SJSA1 (cell line): ENCODE measurements around the gene CCDC57. TPM values are rescaled to one million over a fixed set of nuclear protein-coding genes. Genes with fewer than 3 reads are reported as not detected.
"Not testable (repeated sequence)": the region's sequence is repeated elsewhere in the genome, so short reads cannot be mapped to it uniquely, and the experiment has no call there.

Experiments used
- DNase-seq, 2 experiments: peaks; one replicate each; pipeline ENCODE4 v3.0.0-alpha.2; 2015 to 2020; ENCODE audit warnings: low spot score in 2 of 2, low read depth in 1 of 2
- H3K27ac ChIP-seq: fragments of 250-450 bp; sonication (Bioruptor Pico); 2 replicates; pipeline ENCODE4 v1.5.1; 2020; ENCODE audit warnings: mild to moderate bottlenecking, moderate library complexity
- H3K27me3 ChIP-seq: fragments of 250-450 bp; sonication (Bioruptor Pico); replicated peaks from 2 replicates; pipeline ENCODE4 v1.5.1; 2020; ENCODE audit warnings: mild to moderate bottlenecking, moderate library complexity
- H3K36me3 ChIP-seq: fragments of 250-450 bp; sonication (Bioruptor Pico); 2 replicates; pipeline ENCODE4 v1.5.1; 2020; ENCODE audit warnings: mild to moderate bottlenecking
- H3K4me1 ChIP-seq: fragments of 250-450 bp; sonication (Bioruptor Pico); replicated peaks from 2 replicates; pipeline ENCODE4 v1.6.1; 2021; ENCODE audit warnings: mild to moderate bottlenecking
- H3K4me3 ChIP-seq: fragments of 250-450 bp; sonication (Bioruptor Pico); 2 replicates; pipeline ENCODE4 v1.5.1; 2020; ENCODE audit warnings: mild to moderate bottlenecking
- H3K9me3 ChIP-seq: fragments of 250-450 bp; sonication (Bioruptor Pico); replicated peaks from 2 replicates; pipeline ENCODE4 v1.5.1; 2020; ENCODE audit warnings: mild to moderate bottlenecking
- total RNA-seq: library from RNA; depleted of rRNA; stranded (reverse); fragments of >200 nt; shearing (Covaris generic); gene quantifications from 2 replicates; pipeline ENCODE4 v1.2.3, GENCODE V29; 2014

CCDC57 gene
- total RNA-seq, 1 experiment from 2014 or later = 8.2 TPM

DNA sequence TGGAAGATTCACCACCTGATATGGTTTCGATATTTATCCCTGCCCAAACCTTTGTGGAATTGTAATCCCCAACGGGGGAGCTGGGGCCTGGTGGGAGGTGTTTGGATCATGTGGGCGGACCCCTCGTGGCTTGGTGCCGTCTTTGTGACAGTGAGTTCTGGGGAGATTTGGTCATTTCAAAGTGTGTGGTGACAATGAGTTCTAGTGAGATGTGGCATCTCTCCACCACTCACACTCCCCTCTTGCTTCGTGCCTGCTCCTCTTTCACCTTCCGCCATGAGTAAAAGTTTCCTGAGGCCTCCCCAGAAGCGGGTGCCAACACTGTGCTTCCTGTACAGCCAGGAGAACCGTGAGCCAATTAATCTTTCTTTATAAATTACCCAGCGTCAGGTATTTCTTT lies 9.7 kb downstream of the CCDC57 start:
- H3K27me3 ChIP-seq = no peaks in the 10 kb centered on the region

DNA sequence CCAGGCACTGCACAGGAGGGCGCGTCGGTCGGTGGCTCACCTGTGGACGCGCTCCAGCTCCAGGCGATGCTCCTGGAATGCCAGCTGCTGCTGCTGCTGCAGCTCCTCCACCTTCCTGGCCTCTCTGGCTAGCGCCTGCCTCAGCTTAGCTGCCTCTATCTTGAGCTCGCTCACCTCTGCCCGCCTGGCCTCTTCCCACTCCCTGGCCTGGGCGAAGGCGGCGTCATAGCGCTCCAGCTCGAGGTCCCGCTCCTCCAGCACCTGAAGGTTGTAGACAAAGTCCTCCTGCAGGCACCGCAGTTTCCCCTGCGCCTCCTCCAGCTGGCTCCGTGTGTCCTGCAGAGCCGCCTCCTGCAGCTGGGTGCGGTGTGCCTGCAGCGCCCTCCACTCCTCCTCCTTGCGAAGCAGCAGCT lies 11.1 kb downstream of the CCDC57 start:
- Histone ChIP-seq H3K4me1 (peaks cover 23% of the 10 kb centered on the region), H3K36me3 (peaks cover 9% of the 10 kb centered on the region), H3K27me3 (no peaks in the 10 kb centered on the region), H3K27ac (no peak overlapping the region), H3K9me3 (no peaks in the 10 kb centered on the region), H3K4me3 (no peak overlapping the region)
- DNase-seq = no peak

More for the DNA sequence above, 9.7 kb downstream of the CCDC57 start:
- peaks cover 17% of the 10 kb centered on the region for H3K36me3 ChIP-seq
- no peak overlapping the region for H3K27ac ChIP-seq
- peaks cover 23% of the 10 kb centered on the region for H3K4me1 ChIP-seq
- no peaks in the 10 kb centered on the region for H3K9me3 ChIP-seq
- no peak for DNase-seq
- H3K4me3 ChIP-seq = no peak overlapping the region

DNA sequence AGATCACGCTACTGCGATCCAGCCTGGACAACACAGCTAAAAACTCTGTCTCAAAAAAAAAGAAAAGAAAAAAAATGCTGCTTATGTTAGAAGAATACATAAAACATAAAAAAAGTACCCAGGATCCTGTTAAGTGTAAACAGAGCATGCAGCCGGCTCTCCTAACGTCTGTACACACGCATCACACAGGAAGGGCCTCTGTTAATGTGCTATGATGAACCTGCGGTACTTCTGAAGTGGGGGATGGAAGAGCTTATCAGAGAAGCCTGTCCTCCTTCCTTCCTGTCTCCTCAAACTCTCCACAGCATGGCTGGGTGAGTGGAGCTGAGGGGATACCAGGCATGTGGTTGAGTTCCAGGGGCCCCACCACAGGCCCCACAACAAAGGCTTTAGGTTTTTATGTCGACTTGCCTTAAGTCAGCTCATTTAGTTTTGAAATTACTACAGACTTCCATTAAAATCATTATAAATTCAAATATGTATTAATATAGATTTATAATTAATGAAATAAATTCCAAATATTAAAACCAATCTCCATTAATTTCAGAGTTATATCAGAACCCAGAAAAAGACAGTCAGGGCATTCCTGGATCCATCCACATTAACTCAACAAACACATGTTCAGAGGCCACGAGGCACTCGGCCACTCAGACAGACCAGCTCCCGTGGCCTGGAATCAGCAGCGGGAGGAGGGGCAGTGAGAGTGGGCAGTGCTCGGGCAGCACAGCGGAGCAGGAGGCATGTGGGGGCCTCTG lies 11.7 kb downstream of the CCDC57 start:
- Histone ChIP-seq H3K27ac (no peak overlapping the region), H3K4me1 (peaks cover 18% of the 10 kb centered on the region), H3K9me3 (no peaks in the 10 kb centered on the region), H3K4me3 (no peak overlapping the region), H3K36me3 (peaks cover 9% of the 10 kb centered on the region), H3K27me3 (no peaks in the 10 kb centered on the region)
- DNase-seq = no peak

DNA sequence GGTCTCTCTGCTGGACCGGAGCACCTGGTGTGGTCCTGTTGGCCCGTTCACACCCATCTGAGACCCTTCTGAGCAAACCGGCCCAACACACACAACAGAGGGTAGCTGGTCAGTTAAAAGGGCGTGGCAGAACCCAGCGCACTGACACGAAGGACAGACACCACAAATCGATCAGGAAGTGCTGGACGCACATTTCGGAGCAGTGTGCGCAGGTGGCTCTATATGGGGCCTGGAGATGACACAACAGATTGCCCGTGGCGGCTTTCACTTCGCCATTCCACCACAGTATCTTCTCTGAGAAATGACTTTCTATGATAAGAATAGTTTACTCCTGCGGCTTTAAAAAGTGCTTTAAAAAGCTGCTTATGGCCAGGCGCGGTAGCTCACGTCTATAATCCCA lies 12.5 kb downstream of the CCDC57 start:
- Histone ChIP-seq H3K27me3 (no peaks in the 10 kb centered on the region), H3K4me1 (peaks cover 10% of the 10 kb centered on the region), H3K4me3 (no peak overlapping the region), H3K36me3 (peaks cover 17% of the 10 kb centered on the region), H3K9me3 (no peaks in the 10 kb centered on the region), H3K27ac (no peak overlapping the region)
- no peak for DNase-seq

DNA sequence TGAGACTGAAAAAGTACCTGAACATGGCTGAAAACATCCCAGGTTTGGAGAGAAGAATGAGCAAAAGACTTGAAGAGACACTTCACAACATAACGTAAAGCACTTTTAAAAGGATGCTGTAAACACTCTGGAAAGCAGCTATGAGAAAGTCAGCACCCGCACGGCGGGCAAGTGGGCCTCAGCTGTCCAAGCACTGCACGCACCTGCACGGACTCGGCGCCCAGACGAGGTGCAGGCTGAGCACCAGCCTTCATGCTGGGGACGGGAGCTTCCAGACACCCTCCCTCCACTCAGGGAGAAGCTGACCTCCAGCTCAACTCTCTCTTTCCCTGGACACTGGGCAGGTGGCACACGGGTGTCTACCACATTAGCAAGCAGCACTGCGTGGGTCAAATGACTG lies 13.1 kb downstream of the CCDC57 start:
- no peak overlapping the region for H3K4me3 ChIP-seq
- H3K9me3 ChIP-seq = no peaks in the 10 kb centered on the region
- no peaks in the 10 kb centered on the region for H3K27me3 ChIP-seq
- DNase-seq = no peak
- no peak overlapping the region for H3K27ac ChIP-seq
- peaks cover 24% of the 10 kb centered on the region for H3K36me3 ChIP-seq
- H3K4me1 ChIP-seq = peaks cover 4% of the 10 kb centered on the region

DNA sequence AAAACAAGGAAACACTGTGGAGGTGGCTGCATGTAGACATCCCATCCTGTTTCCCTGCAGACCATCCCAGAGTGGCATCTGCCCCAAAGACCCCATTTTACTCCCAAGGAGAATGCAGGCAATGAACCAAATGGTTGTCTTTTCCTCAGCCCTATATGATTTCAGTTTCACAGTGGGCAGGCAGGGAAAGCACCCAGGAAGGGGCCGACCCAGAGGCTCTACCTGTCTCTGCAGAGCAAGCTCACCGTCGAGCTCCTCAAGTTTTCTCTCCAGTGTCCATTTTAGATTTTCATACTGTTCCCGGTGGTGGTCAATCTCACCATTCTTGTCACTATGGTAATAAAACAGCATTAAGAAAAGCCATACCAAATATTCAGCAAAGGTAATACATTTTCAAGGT lies 14.6 kb downstream of the CCDC57 start:
- Histone ChIP-seq H3K9me3 (no peaks in the 10 kb centered on the region), H3K4me3 (no peak overlapping the region), H3K36me3 (peaks cover 38% of the 10 kb centered on the region), H3K27ac (no peak overlapping the region), H3K27me3 (no peaks in the 10 kb centered on the region), H3K4me1 (no peaks in the 10 kb centered on the region)
- DNase-seq = no peak

DNA sequence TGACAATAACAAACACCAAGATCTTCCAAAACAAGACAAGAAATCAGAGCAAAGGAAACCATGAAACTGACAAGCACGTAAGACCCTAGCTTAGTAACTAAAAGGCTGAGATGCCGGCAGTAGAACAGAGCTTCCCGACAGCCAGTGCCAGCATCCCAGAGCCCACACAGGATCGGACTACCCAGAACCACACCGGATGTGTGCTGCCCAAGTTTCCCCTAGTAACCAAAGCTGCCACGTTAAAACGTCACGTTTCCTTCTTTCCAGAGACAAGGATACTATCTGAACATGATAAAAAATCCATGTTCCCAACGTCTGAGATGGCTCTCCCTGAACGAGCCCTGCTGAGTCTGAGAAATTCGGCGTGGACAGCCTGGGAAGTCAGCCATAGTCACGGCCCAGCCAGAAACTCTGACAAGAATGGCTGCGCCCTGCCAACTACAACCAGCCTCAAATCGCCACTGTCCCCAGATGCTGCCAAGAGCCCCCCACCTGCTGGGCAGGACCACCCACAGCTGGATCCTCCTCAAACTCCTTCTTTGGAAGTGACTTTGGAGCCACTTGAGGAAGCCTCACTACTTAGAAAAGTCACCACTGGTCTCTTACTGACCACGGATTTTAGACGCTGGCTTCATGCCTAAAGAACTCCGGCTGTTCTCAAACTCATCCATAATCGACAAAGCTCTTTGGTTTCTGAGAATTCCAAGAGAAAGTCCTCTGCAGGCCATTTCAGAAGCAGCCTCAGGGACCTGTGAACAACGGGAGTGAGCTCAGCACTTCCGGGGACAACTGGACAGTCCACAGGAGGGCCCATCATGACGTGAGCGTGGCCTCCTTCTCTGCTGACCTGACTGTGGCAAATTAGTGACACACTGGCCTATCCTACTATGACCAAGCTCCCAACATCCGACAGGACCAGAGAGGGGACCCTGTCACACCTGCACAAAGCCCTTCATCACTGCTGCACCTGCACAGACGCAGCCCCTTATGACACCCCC lies 16.7 kb downstream of the CCDC57 start:
- Histone ChIP-seq H3K27me3 (no peaks in the 10 kb centered on the region), H3K27ac (no peak overlapping the region), H3K4me1 (no peaks in the 10 kb centered on the region), H3K9me3 (no peaks in the 10 kb centered on the region), H3K4me3 (no peak overlapping the region), H3K36me3 (peaks cover 45% of the 10 kb centered on the region)
- DNase-seq = no peak

DNA sequence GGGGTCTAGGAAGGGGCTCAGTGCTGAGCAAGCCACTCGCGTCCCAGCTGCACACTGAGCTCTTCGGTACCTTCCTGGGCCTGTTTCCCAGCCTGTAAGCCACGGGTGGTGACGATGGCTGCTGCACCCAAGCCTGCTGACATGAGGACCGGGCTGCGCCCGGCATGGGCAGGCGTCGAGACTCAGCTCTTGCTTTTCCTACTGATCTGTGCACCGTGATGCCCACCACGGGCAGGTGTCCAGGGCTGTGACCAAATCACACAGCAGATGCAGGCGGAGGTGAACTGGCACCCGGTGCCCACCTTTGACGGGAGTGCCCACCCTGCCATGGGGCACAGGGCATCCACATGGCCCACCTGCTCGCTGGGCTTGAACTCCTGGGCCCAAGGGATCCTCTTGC lies 17.9 kb downstream of the CCDC57 start:
- H3K27me3 ChIP-seq = no peaks in the 10 kb centered on the region
- H3K27ac ChIP-seq = no peak overlapping the region
- H3K4me3 ChIP-seq = no peak overlapping the region
- H3K4me1 ChIP-seq = no peaks in the 10 kb centered on the region
- H3K9me3 ChIP-seq = no peaks in the 10 kb centered on the region
- H3K36me3 ChIP-seq = peaks cover 45% of the 10 kb centered on the region
- no peak for DNase-seq

DNA sequence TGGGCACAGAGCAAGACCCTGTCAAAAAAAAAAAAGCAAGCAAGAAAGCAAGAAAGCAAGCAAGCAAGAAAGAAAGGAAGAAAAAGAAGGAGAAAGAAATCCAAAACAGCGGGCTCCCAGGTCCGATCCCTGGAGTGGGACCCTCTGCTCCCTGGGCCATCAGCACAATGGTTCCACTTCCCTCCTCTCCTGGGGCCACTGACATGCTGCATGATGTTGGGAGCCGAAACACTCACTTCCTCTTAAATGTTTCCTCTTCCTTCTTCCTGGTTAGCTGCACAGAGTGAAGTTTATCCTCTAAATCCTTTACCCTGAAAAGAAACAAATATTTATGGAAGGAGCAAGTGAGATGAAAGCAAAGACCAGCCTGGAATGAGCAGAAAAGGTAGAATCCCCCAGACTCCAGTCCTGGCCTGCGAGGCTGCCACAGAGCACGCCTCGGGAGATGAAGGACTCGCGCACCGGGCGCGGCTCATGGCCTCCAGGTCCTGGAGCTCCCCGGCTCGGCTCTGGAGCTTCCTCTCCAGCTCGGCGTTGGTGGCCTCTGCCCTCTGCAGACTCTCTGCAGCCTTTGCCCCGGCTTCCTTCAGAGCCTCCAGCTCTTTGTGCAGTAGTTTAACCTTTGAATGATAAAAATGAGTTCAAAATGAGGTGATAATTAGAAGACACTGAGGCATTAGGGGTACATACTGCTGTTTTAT lies 19.0 kb downstream of the CCDC57 start:
- Histone ChIP-seq H3K4me3 (no peak overlapping the region), H3K4me1 (no peaks in the 10 kb centered on the region), H3K27ac (no peak overlapping the region), H3K36me3 (peaks cover 45% of the 10 kb centered on the region), H3K27me3 (no peaks in the 10 kb centered on the region), H3K9me3 (no peaks in the 10 kb centered on the region)
- DNase-seq = no peak

DNA sequence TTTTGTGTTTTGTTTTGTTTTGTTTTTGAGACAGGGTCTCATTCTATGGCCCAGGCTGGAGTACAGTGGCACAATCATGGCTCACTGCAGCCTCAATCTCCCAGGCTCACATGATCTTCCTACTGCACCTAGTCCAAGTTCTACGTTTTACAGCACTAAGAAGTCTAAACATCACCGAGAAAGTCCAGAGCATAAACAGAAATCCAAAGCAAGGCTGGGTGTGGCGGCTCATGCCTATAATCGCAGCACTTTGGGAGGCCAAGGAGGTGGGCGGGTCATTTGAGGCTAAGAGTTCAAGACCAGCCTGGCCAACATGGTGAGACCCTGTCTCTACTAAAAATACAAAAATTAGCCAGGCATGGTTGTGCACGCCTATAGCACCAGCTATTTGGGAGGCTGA lies 19.6 kb downstream of the CCDC57 start:
- not testable (repeated sequence) for H3K27me3 ChIP-seq, H3K27ac ChIP-seq, H3K4me3 ChIP-seq, H3K4me1 ChIP-seq, H3K9me3 ChIP-seq, DNase-seq
- peaks cover 45% of the 10 kb centered on the region for H3K36me3 ChIP-seq

DNA sequence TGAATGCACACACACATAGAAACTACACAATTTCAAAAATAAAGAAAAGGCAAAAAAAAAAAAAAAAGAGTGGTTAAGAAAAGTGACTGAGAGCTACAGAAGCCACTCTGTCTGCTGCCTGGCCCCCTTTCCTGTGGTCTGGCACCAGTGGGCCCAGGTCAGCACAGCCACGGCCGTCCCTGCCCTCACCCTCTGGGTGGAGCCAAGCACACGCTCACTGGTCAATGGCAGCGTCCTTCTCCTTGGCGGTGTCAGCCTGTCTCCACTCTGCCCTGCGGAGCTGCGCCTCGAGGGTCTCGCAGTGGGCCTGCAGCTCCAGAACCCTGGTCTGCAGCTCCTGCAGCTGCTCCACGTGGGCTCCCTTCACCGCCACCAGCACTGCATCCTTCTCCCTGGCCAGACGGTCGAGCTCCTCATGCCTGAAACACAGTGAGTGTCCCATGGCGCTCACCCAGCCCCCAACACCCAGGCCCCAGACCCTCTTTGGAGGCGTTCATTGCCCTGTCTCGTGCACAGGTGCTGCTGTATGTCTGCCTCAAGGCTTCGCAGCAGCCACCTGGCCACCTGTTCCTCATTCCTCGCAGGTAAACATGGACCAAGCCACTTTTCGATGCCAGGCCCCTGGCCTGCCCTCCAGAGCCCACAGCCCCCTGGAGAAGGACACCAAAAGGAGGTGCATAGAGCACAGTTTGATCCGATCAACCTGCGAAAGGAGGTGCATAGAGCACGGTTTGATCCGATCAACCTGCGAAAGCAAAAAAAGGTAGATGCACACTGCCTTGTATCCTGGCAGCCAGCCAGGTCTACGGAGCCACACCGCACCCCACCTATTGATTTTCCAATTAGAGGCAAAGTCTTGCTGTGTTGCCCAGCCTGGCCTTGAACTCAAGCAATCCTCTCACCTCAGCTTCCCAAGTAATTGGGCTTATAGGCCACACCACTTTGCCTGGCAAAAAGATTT lies 24.4 kb downstream of the CCDC57 start:
- Histone ChIP-seq H3K9me3 (no peaks in the 10 kb centered on the region), H3K4me3 (no peak overlapping the region)

DNA sequence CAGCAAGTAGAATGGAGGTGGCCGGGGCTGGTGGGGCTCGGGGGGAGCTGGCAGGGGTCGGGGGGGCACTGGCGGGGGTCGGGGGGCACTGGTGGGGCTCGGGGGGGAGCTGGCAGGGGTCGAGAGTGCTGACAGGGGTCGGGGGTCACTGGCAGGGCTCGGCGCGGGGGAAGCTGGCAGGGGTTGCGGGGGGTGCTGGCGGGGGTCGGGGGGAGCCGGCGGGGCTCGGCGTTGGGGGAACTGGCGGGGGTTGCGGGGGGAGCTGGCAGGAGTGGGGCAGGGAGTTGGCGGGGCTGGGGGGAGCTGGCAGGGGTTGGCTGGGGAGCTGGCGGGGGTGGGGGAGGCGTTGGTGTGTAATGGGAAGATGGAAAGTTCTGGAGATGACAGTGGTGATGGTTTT lies 25.1 kb downstream of the CCDC57 start:
- H3K9me3 ChIP-seq = no peaks in the 10 kb centered on the region
- H3K36me3 ChIP-seq = peaks cover 41% of the 10 kb centered on the region
- H3K4me3 ChIP-seq = no peak overlapping the region
- H3K27ac ChIP-seq = no peak overlapping the region
- H3K27me3 ChIP-seq = no peaks in the 10 kb centered on the region
- H3K4me1 ChIP-seq = no peaks in the 10 kb centered on the region
- DNase-seq = no peak

More for the DNA sequence above, 24.4 kb downstream of the CCDC57 start:
- Histone ChIP-seq H3K36me3 (peaks cover 41% of the 10 kb centered on the region), H3K27ac (no peak overlapping the region), H3K27me3 (no peaks in the 10 kb centered on the region), H3K4me1 (no peaks in the 10 kb centered on the region)
- no peak for DNase-seq

DNA sequence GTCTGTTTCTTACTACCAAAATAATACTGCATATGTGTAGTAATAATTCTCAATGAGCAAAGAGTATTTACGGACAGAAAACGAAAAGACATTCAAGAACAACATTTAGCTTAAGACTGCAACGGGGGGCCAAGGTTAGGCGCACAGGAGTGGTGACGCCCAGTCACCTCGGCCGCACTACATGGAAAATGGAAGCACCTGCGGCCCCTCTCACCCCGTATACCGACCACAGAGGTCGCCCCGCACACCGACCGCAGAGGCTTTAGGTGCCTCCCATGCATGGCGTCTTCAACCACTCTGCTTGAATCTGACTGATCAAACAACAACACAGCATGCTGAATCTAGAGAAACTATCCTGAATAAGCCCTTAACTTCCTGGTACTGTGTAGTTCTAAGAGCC lies 26.4 kb downstream of the CCDC57 start:
- H3K36me3 ChIP-seq = peaks cover 42% of the 10 kb centered on the region
- DNase-seq = no peak
- no peak overlapping the region for H3K4me3 ChIP-seq
- H3K27ac ChIP-seq = no peak overlapping the region
- H3K4me1 ChIP-seq = no peaks in the 10 kb centered on the region
- H3K9me3 ChIP-seq = no peaks in the 10 kb centered on the region
- no peaks in the 10 kb centered on the region for H3K27me3 ChIP-seq
